Heart right ventricle (tissue), 16 donors: Measurements from ENCODE around the gene IMPA2. TPM values are rescaled to one million over a fixed set of nuclear protein-coding genes. Genes with fewer than 3 reads are reported as not detected.

ENCODE experiments used
- ATAC-seq, 8 donors: fragments of 200-7000 bp; cut with Tn5 transposase; one replicate each; pipeline ENCODE4 v1.9.1; 2020; ENCODE audit warnings: mild to moderate bottlenecking in 8 of 8, moderate library complexity in 8 of 8, moderate number of reproducible peaks in 1 of 8
- DNase-seq, 2 donors: peaks; one replicate each; pipeline ENCODE4 v3.0.0-alpha.2; 2020
- H3K27ac ChIP-seq, 10 donors: fragments of 200-600 bp; sonication (generic) in 2 of 10; one replicate each; pipeline versions ENCODE4 v1.5.0 to v1.8.0; 2020 to 2022; ENCODE audit warnings: mild to moderate bottlenecking in 3 of 10
- H3K27me3 ChIP-seq, 7 donors: fragments of 200-600 bp; one replicate each; pipeline ENCODE4 v1.8.0; 2021 to 2022; ENCODE audit warnings: mild to moderate bottlenecking in 2 of 7
- H3K36me3 ChIP-seq, 9 donors: fragments of 200-600 bp; sonication (generic) in 1 of 9; one replicate each; pipeline versions ENCODE4 v1.5.0 to v1.8.0; 2020 to 2022; ENCODE audit warnings: mild to moderate bottlenecking in 2 of 9
- H3K4me1 ChIP-seq, 9 donors: fragments of 200-600 bp; sonication (generic) in 1 of 9; one replicate each; pipeline versions ENCODE4 v1.5.0 to v1.8.0; 2020 to 2022; ENCODE audit warnings: mild to moderate bottlenecking in 4 of 9
- H3K4me3 ChIP-seq, 10 donors: fragments of 200-600 bp; sonication (generic) in 2 of 10; one replicate each; pipeline versions ENCODE4 v1.5.0 to v1.8.0; 2020 to 2022; ENCODE audit warnings: mild to moderate bottlenecking in 7 of 10, moderate library complexity in 2 of 10
- H3K9me3 ChIP-seq, 11 donors: fragments of 200-600 bp in 10 of 11; sonication (generic) in 2 of 11; one replicate each; pipeline versions ENCODE4 v1.5.0 to v1.8.0; 2013 to 2022; ENCODE audit warnings: mild to moderate bottlenecking in 2 of 11, control low read depth in 1 of 11, moderate library complexity in 1 of 11
- WGBS, 2 donors: extraction: QIAGEN DNeasy Blood & Tissue Kit; methylation state at CpG; one replicate each; pipeline ENCODE4 v1.1.7; 2013; ENCODE audit warnings: inconsistent platforms in 1 of 2; 5-methylcytosine and 5-hydroxymethylcytosine counted together
- intact Hi-C, 10 donors: fragments of 100-400 bp; cut with DNase I; formaldehyde crosslinking; loops; one replicate each; pipeline versions ENCODE4 v1.11.1 to v1.14.2; 2022
- polyA plus RNA-seq, 2 donors: library from polyadenylated mRNA; stranded (reverse); fragments of 200-250 nt; gene quantifications; one replicate each; pipeline ENCODE4 v1.2.3, GENCODE V29; 2013
- total RNA-seq, 10 donors: library from RNA; stranded (reverse); fragmentation: NEBNext Ultra II Directional in 3 of 10; extraction: Animal tissue kit (Norgen Biotek cat#: 25700) in 3 of 10; gene quantifications; one replicate each; pipeline versions ENCODE4 v1.2.1 to v1.2.4, GENCODE V29; 2021 to 2023
- TF ChIP-seq, protein P1 (sequence below), 9 donors: fragments of 200-600 bp; sonication (generic) in 2 of 9; IDR thresholded peaks; one replicate each; pipeline versions ENCODE4 v1.5.0 to v1.8.0; 2021 to 2022; ENCODE audit warnings: antibody characterized with exemption in 9 of 9, mild to moderate bottlenecking in 5 of 9, moderate library complexity in 1 of 9
- donor health status: Arrhythmogenic right ventricular cardiomyopathy.
- donor health status: ischemic (EF 13 %, LVEDD 7.1; RV severe dilation, severe dysfunction).
- donor health status: healthy with polysubstance abuse.
- donor health status: DM: no; HTN: yes; CAD: no.
- donor health status: DM: no; HTN: no; CAD: no.
- donor health status: ischemic (EF 25% LVEDD 6.9; RV normal size, moderate dysfunction).
- donor health status: ischemic (EF 25% LVEDD 5.7; RV mildly dilated, moderate dysfunction).
- donor health status: healthy.
- donor health status: DM: yes; HTN: yes; CAD: no.
- donor health status: Ischemic cardiomyopathy.
- donor health status: ischemic (EF 35%, LVEDD 5.7; RV mildly dilated, moderate dysfunction).
- donor health status: nonischemic (EF 11% LVEDD 7.7; RV severe dilation, severe dysfunction).
- donor health status: DM: yes; HTN: yes; CAD: no.
- donor health status: PGD.
- donor health status: ischemic (EF 29% LVEDD 5.4; RV normal size, mild dysfunction).
- donor health status: nonischemic (EF 23%, LVEDD 6.1; RV moderate dilation, normal function).

The IMPA2 gene
- total and polyA plus RNA-seq, 12 donors = 17.6 to 79.6 (median 32.2) TPM

DNA sequence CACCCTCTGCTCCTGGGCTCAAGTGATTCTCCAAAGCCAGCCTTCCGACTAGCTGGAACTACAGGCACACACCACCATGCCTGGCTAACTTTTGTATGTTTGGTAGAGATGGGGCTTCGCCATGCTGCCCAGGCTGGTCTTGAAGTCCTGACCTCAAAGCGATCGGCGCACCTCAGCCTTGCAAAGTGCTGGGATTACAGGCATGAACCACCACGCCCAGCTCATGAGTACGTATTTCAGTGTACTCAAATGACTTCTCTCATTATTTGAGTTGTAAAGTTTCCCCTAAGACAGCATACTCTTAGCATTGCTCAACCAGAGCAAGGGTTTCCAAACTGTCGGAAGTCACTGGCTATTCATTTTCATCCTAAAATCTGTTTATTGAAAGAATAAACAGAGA, 40.3 kb downstream of the IMPA2 start:
- no peaks in the 10 kb centered on the region for H3K27me3 ChIP-seq
- H3K9me3 ChIP-seq = no peaks in the 10 kb centered on the region
- no peak overlapping the region for H3K4me3 ChIP-seq
- H3K36me3 ChIP-seq = peaks cover 0 to 69% (median 0%) of the 10 kb centered on the region in 9 donors
- WGBS, 2 donors = 96 to 97% methylated on average over 8 of the region's 8 CpGs
- no peak overlapping the region for H3K27ac ChIP-seq
- ATAC-seq (no peak), DNase-seq (no peak)
- peaks cover 0 to 6% (median 0%) of the 10 kb centered on the region in 9 donors for H3K4me1 ChIP-seq
- intact Hi-C loops = no loop called here
- TF ChIP-seq, protein P1, sequence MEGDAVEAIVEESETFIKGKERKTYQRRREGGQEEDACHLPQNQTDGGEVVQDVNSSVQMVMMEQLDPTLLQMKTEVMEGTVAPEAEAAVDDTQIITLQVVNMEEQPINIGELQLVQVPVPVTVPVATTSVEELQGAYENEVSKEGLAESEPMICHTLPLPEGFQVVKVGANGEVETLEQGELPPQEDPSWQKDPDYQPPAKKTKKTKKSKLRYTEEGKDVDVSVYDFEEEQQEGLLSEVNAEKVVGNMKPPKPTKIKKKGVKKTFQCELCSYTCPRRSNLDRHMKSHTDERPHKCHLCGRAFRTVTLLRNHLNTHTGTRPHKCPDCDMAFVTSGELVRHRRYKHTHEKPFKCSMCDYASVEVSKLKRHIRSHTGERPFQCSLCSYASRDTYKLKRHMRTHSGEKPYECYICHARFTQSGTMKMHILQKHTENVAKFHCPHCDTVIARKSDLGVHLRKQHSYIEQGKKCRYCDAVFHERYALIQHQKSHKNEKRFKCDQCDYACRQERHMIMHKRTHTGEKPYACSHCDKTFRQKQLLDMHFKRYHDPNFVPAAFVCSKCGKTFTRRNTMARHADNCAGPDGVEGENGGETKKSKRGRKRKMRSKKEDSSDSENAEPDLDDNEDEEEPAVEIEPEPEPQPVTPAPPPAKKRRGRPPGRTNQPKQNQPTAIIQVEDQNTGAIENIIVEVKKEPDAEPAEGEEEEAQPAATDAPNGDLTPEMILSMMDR (IDR thresholded peaks at IDR 0.05) = no peak

GRCh38 chr18:12023375-12023774, 42.1 kb downstream of the IMPA2 start:
- H3K9me3 ChIP-seq = no peaks in the 10 kb centered on the region
- ATAC-seq = no peak
- H3K4me1 ChIP-seq = peaks cover 0 to 19% (median 5%) of the 10 kb centered on the region in 9 donors
- TF ChIP-seq, protein P1 (IDR thresholded peaks at IDR 0.05) = no peak
- H3K4me3 ChIP-seq = no peak overlapping the region
- DNase-seq = no peak
- peaks cover 0 to 57% (median 0%) of the 10 kb centered on the region in 9 donors for H3K36me3 ChIP-seq
- 98% methylated on average over 3 of the region's 3 CpGs for WGBS, 2 donors
- intact Hi-C loops = no loop called here
- H3K27me3 ChIP-seq = no peaks in the 10 kb centered on the region
- no peak overlapping the region for H3K27ac ChIP-seq

DNA sequence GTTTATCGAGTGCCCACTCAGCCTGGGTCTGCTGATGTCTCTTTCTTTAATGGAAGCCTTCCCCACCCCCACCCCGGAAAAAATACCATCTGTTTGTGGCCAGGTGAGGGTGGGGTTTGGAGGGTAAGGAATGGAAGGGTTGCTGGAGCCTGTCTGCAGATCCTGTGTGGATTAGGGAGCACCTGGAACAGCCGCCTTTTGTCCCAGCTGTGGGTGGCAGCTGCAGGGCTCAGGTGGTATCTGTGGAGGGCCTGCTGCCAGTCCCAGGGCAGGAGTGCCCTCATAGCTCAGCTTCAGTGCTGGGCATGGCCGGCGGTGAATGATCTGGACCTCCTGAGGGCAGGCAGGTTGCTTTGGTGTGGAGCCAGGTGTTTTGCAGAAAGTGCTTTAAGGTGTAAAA, 45.3 kb downstream of the IMPA2 start:
- TF ChIP-seq, protein P1 (IDR thresholded peaks at IDR 0.05) = no peak
- H3K27ac ChIP-seq = peak overlapping the region in 7 of 10 donors; percentile 3 to 65 (median 47)
- WGBS, 2 donors = 90 to 93% methylated on average over 5 of the region's 5 CpGs

DNA sequence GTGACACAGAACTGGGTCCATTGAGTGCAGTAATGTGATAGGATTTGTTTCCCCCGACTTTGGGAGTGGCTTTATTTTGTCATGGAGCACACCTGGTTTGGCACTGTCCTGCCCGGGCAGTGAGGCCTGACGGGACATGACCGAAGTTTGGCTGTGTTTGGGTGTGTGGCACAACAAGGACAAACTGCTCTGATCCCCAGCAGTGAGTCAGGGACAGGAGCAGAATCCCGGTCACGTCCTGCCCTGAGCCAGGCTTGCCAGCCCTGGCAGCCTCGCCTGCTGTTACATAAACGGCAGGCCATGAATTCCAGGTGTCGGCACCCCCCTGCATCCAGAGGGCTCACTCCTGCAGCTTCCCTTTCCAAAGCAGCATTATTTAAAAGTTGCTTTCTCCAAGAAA, 45.7 kb downstream of the IMPA2 start:
- TF ChIP-seq, protein P1 (IDR thresholded peaks at IDR 0.05) = no peak
- Histone ChIP-seq H3K36me3 (peaks cover 0 to 60% (median 0%) of the 10 kb centered on the region in 9 donors), H3K4me3 (no peak overlapping the region), H3K4me1 (peaks cover 0 to 26% (median 5%) of the 10 kb centered on the region in 9 donors), H3K27me3 (no peaks in the 10 kb centered on the region), H3K9me3 (no peaks in the 10 kb centered on the region), H3K27ac (peak overlapping the region in 7 of 10 donors; percentile 3 to 65 (median 47))
- WGBS, 2 donors = 43 to 58% methylated on average over 9 of the region's 9 CpGs
- peak; percentile 46 to 95 (median 82) for ATAC-seq
- peak; percentile 40 to 58 for DNase-seq
- intact Hi-C loops = no loop called here

More for the DNA sequence above, 45.3 kb downstream of the IMPA2 start:
- Histone ChIP-seq H3K36me3 (peaks cover 0 to 60% (median 0%) of the 10 kb centered on the region in 9 donors), H3K9me3 (no peaks in the 10 kb centered on the region), H3K27me3 (no peaks in the 10 kb centered on the region), H3K4me3 (no peak overlapping the region), H3K4me1 (peaks cover 0 to 21% (median 5%) of the 10 kb centered on the region in 9 donors)
- intact Hi-C loops = no loop called here
- DNase-seq (no peak), ATAC-seq (no peak)
